Skin epidermis (tissue), 12 donors: ENCODE data around the gene RTL1.

Experiments used
- H3K27ac ChIP-seq, 21 experiments: fragments of 200-600 bp; sonication (generic) in 11 of 21; one replicate each; pipeline ENCODE4 v1.5.0; 2020; ENCODE audit warnings: mild to moderate bottlenecking in 3 of 21, inconsistent platforms in 2 of 21, moderate library complexity in 2 of 21
- H3K4me3 ChIP-seq, 7 experiments: fragments of 200-600 bp; sonication (generic) in 2 of 7; one replicate each; pipeline ENCODE4 v1.5.0; 2020; ENCODE audit warnings: inconsistent platforms in 2 of 7, mild to moderate bottlenecking in 2 of 7, moderate library complexity in 1 of 7

Gene RTL1

GRCh38 chr14:100856056-100856950 lies 47.2 kb downstream of the RTL1 start:
- no peak overlapping the region for H3K27ac ChIP-seq
- H3K4me3 ChIP-seq, result no peak overlapping the region

DNA sequence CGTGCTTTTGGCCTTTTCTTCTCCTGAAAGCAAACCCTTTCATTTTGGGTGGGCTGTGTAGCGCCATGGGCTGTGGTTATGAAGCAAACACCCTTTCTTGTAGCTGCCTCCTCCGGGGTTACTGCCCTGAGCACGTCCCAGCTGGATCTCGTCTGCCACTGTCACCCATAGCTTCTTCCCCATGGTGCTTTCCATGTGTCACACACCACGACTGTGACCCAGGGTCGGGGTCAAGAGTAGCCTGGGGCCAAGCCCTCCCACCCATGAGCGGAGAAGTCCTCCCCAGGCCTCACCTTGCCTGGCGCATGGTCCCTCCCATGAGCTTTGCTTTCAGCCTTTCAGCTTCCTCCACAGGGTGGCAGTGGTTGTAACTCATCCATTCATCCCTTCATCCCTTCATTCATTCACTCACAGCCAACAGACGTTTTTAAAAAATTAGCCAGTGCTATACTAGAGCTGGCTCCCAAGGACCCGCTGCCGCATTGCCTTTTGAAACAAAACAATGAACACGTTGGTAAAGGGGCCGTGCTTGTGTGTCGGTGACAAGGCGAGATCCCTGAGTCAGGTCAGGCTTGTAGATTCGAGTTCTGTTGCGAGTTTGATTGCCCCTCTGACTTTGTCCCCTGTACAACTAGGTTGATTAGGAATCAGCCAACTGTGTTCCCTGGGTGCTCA lies 48.1 kb downstream of the RTL1 start:
- H3K4me3 ChIP-seq, result no peak overlapping the region

DNA sequence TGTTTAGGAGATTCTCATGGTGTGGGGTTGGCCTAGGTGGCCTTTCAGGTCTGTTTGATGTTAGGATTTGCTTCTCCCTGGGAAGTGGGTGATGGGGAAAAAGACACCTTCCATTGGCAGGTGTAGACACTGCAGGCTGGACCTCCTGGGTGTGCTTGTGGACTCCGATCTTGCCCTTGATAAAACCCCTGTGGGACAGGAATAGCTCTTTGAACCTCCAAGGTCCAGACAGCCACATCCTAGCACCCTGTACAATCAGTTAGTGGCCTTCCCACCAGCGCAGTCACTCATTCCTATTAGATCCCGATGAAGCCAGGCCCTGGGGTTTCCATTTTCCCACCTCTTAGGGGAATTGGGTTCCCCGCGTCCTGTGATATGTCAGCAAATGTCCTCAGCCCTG lies 49.1 kb downstream of the RTL1 start:
- H3K27ac ChIP-seq, result no peak overlapping the region
- no peak overlapping the region for H3K4me3 ChIP-seq

More for the DNA sequence above, 48.1 kb downstream of the RTL1 start:
- no peak overlapping the region for H3K27ac ChIP-seq

DNA sequence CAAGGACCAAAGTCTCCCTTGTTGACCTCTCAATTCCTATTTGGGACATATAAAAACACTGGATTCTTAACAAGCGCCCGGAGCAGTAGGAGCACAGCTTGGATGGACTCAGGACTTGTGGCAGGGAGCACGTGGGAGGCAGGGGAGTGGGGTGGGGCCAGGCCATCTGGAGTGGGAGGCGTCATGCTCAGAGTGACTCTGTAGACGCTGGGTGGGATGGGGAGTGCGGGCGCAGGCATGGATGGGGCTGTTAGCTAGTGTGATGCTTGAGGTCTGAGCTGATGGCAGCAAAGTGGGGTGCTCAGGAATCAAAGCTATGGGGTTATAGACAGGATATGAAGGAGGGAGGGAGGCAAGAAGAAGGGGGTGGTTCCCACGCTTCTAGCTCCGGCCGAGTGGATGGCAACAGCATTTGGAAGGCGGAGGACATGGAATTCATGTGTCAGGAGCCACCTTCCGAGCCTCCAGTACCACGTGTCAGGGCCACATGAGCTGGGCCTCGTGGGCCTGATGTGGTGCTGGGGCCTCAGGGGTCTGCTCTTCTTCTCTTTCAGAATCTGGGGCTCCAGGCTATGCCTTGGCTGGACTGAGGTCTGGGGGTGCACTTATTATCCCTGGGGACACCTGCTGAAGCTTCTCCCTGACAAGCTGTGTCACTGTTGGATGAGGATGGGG lies 51.4 kb downstream of the RTL1 start:
- no peak overlapping the region for H3K4me3 ChIP-seq
- no peak overlapping the region for H3K27ac ChIP-seq

- Histone ChIP-seq H3K4me3 (no peak overlapping the region), H3K27ac (no peak overlapping the region)
These were observed 52.0 kb downstream of the RTL1 start for GRCh38 chr14:100851586-100851916.

- no peak overlapping the region for H3K27ac ChIP-seq
- no peak overlapping the region for H3K4me3 ChIP-seq
These were observed 52.5 kb downstream of the RTL1 start for GRCh38 chr14:100850841-100851585.

DNA sequence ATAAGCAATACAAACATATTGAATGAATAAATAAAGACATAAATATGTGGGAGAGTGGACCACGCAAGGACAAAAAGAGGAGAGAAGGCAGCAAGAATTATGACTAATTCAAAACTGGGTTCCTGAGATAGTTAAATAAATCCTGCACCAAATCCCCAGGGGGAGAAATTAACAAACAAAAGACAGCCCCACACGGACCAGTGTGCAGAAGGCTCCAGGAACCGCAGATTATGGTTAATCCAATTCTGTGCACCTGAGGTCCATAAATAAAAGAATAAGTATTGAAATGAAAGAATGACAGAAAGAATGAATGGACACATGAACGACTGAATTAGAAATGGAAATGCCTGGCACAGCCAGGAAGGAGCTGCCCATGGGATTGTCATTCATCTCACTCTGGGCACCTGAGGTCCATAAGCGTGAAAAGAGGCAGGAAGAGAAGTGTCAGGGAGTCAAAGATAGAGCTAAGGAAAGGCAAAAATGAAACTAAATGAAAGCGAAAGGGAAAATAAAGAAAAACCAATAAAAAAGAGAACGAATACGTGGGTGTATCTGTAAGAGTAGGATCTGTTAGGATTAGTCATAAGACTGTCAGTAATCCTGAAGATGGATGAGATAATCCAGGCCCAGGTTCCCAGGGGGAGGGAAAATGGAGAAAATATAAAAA lies 54.3 kb downstream of the RTL1 start:
- no peak overlapping the region for H3K27ac ChIP-seq
- H3K4me3 ChIP-seq, result no peak overlapping the region

GRCh38 chr14:100846309-100846859 lies 57.1 kb downstream of the RTL1 start:
- H3K27ac ChIP-seq, result no peak overlapping the region
- no peak overlapping the region for H3K4me3 ChIP-seq

DNA sequence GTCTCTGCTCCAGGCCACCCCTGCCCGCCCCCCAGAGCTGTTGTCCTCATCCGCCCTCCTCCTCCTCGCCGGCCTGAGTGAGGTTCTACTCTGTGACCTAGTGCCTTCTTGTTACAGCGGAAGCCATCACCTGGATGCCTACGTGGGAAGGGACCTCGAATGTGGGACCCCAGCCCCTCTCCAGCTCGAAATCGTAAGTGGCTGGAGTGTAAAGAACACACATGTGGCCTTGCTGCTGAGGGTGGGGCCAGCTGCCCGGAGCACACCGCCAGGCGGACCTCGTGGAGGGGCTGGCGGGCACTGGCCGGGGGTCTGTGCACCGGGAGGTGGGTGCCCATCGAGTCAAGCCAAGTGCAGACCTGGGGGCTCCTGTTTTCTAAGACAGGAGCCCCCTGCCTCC lies 58.2 kb downstream of the RTL1 start:
- H3K4me3 ChIP-seq, result no peak overlapping the region
- no peak overlapping the region for H3K27ac ChIP-seq

GRCh38 chr14:100844846-100845245 lies 58.7 kb downstream of the RTL1 start:
- Histone ChIP-seq H3K4me3 (no peak overlapping the region), H3K27ac (no peak overlapping the region)

- Histone ChIP-seq H3K27ac (no peak overlapping the region), H3K4me3 (no peak overlapping the region)
These were observed 59.1 kb downstream of the RTL1 start for GRCh38 chr14:100844421-100844820.

DNA sequence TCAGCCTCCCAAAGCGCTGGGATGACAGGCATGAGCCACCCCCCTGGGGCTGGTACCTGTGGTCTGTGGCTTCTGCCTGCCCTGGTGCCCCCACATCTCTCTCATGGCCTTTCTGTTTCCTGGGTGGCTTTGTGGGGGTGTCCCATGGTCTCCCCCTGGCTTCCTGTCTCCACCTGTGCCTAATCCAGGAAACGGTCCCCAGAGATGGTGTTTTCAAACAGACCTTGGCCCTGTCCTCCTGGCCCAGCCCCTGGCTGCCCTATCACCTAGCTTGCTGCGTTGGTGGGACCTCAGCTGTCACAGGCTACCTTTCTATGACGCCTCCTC lies 59.5 kb downstream of the RTL1 start:
- Histone ChIP-seq H3K4me3 (no peak overlapping the region), H3K27ac (no peak overlapping the region)

- peak overlapping the region in 5 of 21 experiments; percentile 28 to 66 (median 55) for H3K27ac ChIP-seq
These were observed 60.7 kb downstream of the RTL1 start for GRCh38 chr14:100842799-100843198.

DNA sequence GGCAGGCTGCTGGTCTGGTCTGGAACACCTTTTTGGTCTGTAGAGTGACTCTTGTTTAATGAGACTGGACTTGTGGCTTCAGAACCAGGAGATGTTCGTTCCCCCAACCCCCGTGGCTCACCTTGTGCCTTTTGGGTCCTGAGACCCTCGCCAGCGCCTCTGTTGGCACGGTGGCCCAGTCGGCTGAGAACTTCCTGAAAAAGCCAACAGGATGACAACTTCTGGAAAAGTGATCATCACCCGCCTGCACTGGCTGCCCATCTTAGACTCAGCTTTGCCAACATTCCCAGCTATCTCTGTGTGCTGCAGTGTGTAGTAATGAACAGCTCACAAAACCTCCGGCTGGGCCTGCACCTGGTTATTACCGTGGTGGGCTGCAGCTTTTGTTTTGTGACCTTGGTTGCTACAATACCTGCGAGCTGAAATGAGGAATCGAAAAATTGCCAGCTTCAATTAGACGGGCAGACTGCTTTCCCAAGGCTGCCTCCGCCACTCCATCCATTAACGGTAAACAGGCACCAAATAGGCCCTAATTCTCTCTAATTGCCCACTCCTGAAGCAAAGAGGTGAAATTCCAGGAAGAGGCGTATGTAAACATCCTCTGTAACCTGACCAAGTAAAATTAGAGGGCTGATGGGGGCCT lies 61.6 kb downstream of the RTL1 start:
- Histone ChIP-seq H3K27ac (peak overlapping the region in 4 of 21 experiments; percentile 19 to 64 (median 36)), H3K4me3 (no peak overlapping the region)

More at GRCh38 chr14:100842799-100843198, 60.7 kb downstream of the RTL1 start:
- no peak overlapping the region for H3K4me3 ChIP-seq

GRCh38 chr14:100841066-100841760 lies 62.3 kb downstream of the RTL1 start:
- no peak overlapping the region for H3K4me3 ChIP-seq
- no peak overlapping the region for H3K27ac ChIP-seq

DNA sequence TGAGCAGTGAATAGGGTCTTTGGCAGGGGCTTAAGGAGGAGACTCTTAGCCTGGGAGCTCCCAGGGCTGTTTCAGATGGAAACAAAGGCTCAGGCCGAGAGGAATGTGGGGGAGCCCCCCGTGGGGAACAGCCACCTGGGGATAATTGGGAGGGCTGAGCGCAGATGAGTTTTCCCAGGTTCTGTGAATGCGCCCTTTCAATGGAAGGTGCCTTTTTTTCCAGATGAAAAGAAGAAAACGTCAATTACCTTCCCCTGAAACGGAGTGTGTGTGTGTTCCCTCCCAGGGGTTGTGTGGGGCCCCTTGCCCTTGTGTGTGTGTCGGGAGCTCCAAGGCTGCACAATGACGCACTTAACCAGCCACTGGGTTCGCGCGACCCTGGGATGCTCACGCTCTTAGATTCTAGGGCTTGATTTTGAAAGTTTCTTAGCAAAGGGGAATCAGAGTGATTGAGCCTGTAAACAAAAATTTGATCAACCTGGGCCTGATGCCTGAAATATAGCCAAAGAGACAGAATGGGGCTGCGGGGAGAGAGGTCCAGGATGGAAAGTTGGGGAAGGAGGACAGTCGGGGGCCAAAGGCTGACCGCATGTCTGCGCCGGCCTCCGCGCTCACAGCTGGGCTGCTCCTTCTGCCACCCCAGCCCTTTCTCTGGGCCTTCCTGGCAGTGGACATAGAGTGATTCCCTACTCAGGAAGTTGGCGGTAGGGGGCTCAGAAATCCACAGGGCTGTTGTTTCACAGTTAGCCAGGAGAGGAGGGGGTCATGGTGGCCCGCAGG lies 63.0 kb downstream of the RTL1 start:
- Histone ChIP-seq H3K27ac (no peak overlapping the region), H3K4me3 (no peak overlapping the region)

DNA sequence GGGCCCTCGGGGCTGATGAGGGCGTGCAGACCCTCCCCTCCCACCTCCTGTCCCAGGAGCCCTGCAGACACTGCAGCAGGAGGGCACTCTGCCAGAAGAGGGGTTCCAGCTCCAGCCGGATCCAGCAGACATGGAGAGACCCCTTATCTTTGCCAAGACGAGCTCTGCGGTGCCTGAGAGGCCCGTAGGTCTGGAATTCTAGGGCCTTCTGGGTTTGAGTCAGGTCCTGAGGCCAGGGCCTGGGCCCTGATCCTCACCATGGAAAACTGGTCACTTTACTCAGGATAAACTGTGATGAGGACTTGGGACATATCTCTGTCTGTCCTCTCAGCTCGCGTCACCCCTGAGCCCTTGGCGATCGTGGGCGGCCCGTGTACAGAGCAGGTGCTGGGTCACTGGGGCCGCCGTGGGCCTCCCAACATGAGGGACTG lies 63.8 kb downstream of the RTL1 start:
- no peak overlapping the region for H3K4me3 ChIP-seq
- peak overlapping the region in 3 of 21 experiments; percentile 14 to 53 (median 45) for H3K27ac ChIP-seq

GRCh38 chr14:100839315-100839585 lies 64.3 kb downstream of the RTL1 start:
- Histone ChIP-seq H3K27ac (peak overlapping the region in 3 of 21 experiments; percentile 14 to 53 (median 45)), H3K4me3 (no peak overlapping the region)
